Erythroblast (primary cell): ENCODE results near the gene SIPA1L3.

Source experiments
- GATA1 ChIP-seq: IDR thresholded peaks from 2 replicates; pipeline ENCODE4 v1.6.1; 2011; ENCODE audit warnings: low read depth, mild to moderate bottlenecking, control low read depth, low read length, moderate library complexity
- POLR2A ChIP-seq: IDR thresholded peaks from 2 replicates; pipeline ENCODE4 v1.6.1; 2011; ENCODE audit warnings: mild to moderate bottlenecking, low read length

- TF ChIP-seq POLR2A (no peak), GATA1 (no peak)
Observed at GRCh38 chr19:38023671-38024541, 116.9 kb downstream of the SIPA1L3 start.
